Measurements from ENCODE around the gene FBN3.

DNA sequence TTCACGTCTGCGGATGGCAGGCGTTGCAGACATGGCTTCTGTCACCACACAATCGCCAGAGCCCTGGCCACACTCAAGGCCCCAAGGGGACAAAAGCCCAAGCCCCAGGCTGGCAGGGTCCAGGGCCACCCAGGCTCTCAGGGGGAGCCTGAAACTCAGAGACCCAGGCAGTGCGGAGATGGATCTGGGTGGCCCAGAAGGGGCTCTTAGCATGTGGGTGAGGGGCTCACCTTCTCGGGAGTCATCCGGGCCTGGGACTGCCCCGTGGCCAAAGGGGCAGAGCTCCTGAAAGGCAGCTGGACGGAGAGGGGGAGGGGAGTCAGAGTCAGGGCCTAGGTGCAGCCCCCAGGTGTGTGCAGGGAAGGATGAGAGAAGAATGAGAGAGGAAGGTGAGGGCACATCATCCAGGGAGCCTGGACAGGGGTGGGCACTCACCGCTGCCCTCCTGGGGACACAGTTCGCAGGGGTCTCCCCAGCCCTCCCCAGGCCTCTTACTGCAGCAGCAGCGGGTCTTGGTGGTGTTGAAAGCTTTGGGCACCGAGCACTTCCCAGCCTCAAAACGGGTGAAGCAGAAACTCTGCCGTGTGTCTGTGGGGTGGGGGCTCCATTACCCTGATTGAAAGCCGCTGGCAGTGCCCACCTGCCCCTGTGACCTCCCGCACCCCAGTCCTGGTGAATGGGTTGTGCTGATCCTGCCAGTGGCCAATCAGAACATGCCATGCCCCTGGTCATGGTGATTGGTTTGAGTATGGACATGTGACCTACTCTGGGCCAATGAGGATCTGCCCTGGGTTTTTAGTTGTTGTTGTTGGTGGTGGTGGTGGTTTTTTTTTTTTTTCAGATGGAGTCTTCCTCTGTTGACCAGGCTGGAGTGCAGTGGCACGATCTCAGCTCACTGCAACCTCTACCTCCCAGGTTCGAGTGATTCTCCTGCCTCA is 59.5 kb downstream of the FBN3 start:
- TF ChIP-seq POLR2AphosphoS5 (IDR thresholded peaks at IDR 0.05) (no peak), EP300 (IDR thresholded peaks at IDR 0.05) (no peak)
- TF ChIP-seq, protein P1, sequence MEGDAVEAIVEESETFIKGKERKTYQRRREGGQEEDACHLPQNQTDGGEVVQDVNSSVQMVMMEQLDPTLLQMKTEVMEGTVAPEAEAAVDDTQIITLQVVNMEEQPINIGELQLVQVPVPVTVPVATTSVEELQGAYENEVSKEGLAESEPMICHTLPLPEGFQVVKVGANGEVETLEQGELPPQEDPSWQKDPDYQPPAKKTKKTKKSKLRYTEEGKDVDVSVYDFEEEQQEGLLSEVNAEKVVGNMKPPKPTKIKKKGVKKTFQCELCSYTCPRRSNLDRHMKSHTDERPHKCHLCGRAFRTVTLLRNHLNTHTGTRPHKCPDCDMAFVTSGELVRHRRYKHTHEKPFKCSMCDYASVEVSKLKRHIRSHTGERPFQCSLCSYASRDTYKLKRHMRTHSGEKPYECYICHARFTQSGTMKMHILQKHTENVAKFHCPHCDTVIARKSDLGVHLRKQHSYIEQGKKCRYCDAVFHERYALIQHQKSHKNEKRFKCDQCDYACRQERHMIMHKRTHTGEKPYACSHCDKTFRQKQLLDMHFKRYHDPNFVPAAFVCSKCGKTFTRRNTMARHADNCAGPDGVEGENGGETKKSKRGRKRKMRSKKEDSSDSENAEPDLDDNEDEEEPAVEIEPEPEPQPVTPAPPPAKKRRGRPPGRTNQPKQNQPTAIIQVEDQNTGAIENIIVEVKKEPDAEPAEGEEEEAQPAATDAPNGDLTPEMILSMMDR (IDR thresholded peaks at IDR 0.05) = no peak

Data from gastroesophageal sphincter (tissue), 3 donors.